Peyer's patch (tissue), 4 donors: ENCODE results near the gene AFDN. TPM values are rescaled to one million over a fixed set of nuclear protein-coding genes. Genes with fewer than 3 reads are reported as not detected.

Source experiments
- DNase-seq, 3 donors: peaks; one replicate each; pipeline ENCODE4 v3.0.0-alpha.2; 2017 to 2019
- H3K27ac ChIP-seq, 4 donors: fragments of 200-600 bp; sonication (generic); one replicate each; pipeline ENCODE4 v1.5.1; 2016 to 2019
- H3K27me3 ChIP-seq, 2 donors: fragments of 200-600 bp; sonication (generic); one replicate each; pipeline ENCODE4 v1.5.1; 2019
- H3K36me3 ChIP-seq, 3 donors: fragments of 200-600 bp; sonication (generic); one replicate each; pipeline ENCODE4 v1.5.1; 2016 to 2019
- H3K4me1 ChIP-seq, 4 donors: fragments of 200-600 bp; sonication (generic); one replicate each; pipeline ENCODE4 v1.5.1; 2016 to 2019
- H3K4me3 ChIP-seq, 4 donors: fragments of 200-600 bp; sonication (generic); 1 replicate in 3 of 4; 2 replicates in 1 of 4; pipeline ENCODE4 v1.5.1; 2016 to 2019; ENCODE audit warnings: mild to moderate bottlenecking in 1 of 4
- H3K9me3 ChIP-seq, 4 donors: fragments of 200-600 bp; sonication (generic); one replicate each; pipeline ENCODE4 v1.5.1; 2016 to 2019; ENCODE audit warnings: mild to moderate bottlenecking in 1 of 4
- CTCF ChIP-seq, 6 experiments: fragments of 450-650 bp in 4 of 6; fragments of 200-600 bp in 2 of 6; sonication (generic) in 1 of 6; IDR thresholded peaks; one replicate each; pipeline ENCODE4 v1.5.1; 2017 to 2019; ENCODE audit warnings: antibody characterized with exemption in 6 of 6, mild to moderate bottlenecking in 3 of 6, moderate library complexity in 1 of 6
- POLR2A ChIP-seq, 2 donors: fragments of 450-650 bp; IDR thresholded peaks; one replicate each; pipeline ENCODE4 v1.5.1; 2017; ENCODE audit warnings: antibody characterized with exemption in 2 of 2, mild to moderate bottlenecking in 2 of 2, moderate library complexity in 2 of 2
- total RNA-seq, 4 donors: library from RNA; depleted of rRNA; stranded (reverse); fragments of >200 nt; gene quantifications; one replicate each; pipeline ENCODE4 v1.1.0, GENCODE V29; 2016

AFDN gene
- total RNA-seq, 4 donors from 2014 or later: 265 to 326 (median 313) TPM

- Histone ChIP-seq H3K27ac (no peak overlapping the region), H3K4me1 (no peaks in the 10 kb centered on the region), H3K27me3 (no peaks in the 10 kb centered on the region), H3K4me3 (no peak overlapping the region), H3K36me3 (no peaks in the 10 kb centered on the region), H3K9me3 (no peaks in the 10 kb centered on the region)
- TF ChIP-seq CTCF (IDR thresholded peaks at IDR 0.05): no peak
- TF ChIP-seq POLR2A (IDR thresholded peaks at IDR 0.05): no peak
- DNase-seq: no peak
Observed at GRCh38 chr6:167988945-167989841, 162.5 kb downstream of the AFDN start.

- Histone ChIP-seq H3K27me3 (no peaks in the 10 kb centered on the region), H3K9me3 (no peaks in the 10 kb centered on the region), H3K4me3 (no peak overlapping the region), H3K4me1 (no peaks in the 10 kb centered on the region), H3K27ac (no peak overlapping the region), H3K36me3 (no peaks in the 10 kb centered on the region)
- no peak for DNase-seq
- TF ChIP-seq POLR2A (IDR thresholded peaks at IDR 0.05): no peak
- no peak for TF ChIP-seq CTCF (IDR thresholded peaks at IDR 0.05)
Observed at GRCh38 chr6:167990016-167990945, 163.6 kb downstream of the AFDN start.

GRCh38 chr6:167993169-167993568 is 166.5 kb downstream of the AFDN start:
- no peak for DNase-seq
- no peaks in the 10 kb centered on the region for H3K27me3 ChIP-seq
- no peaks in the 10 kb centered on the region for H3K36me3 ChIP-seq
- TF ChIP-seq CTCF (IDR thresholded peaks at IDR 0.05): no peak
- TF ChIP-seq POLR2A (IDR thresholded peaks at IDR 0.05): no peak
- no peaks in the 10 kb centered on the region for H3K9me3 ChIP-seq
- no peak overlapping the region for H3K4me3 ChIP-seq
- no peaks in the 10 kb centered on the region for H3K4me1 ChIP-seq
- H3K27ac ChIP-seq: no peak overlapping the region

GRCh38 chr6:167993831-167994230 is 167.1 kb downstream of the AFDN start:
- Histone ChIP-seq H3K27me3 (no peaks in the 10 kb centered on the region), H3K27ac (no peak overlapping the region), H3K4me3 (no peak overlapping the region), H3K4me1 (no peaks in the 10 kb centered on the region), H3K9me3 (no peaks in the 10 kb centered on the region), H3K36me3 (no peaks in the 10 kb centered on the region)
- TF ChIP-seq POLR2A (IDR thresholded peaks at IDR 0.05) (no peak), CTCF (IDR thresholded peaks at IDR 0.05) (no peak)
- no peak for DNase-seq

- Histone ChIP-seq H3K4me3 (no peak overlapping the region), H3K9me3 (no peaks in the 10 kb centered on the region), H3K36me3 (no peaks in the 10 kb centered on the region), H3K27ac (no peak overlapping the region), H3K27me3 (no peaks in the 10 kb centered on the region), H3K4me1 (no peaks in the 10 kb centered on the region)
- DNase-seq: no peak
- TF ChIP-seq POLR2A (IDR thresholded peaks at IDR 0.05) (no peak), CTCF (IDR thresholded peaks at IDR 0.05) (no peak)
Observed at GRCh38 chr6:167995302-167995701, 168.6 kb downstream of the AFDN start.
